C4-2B (cell line): ENCODE results near the gene TLK2.
"Not testable (repeated sequence)": the region's sequence is repeated elsewhere in the genome, so short reads cannot be mapped to it uniquely, and the experiment has no call there.

Experiments
- ZFX ChIP-seq: fragments of 450-650 bp; IDR thresholded peaks from 2 replicates; pipeline ENCODE4 v1.6.1; 2017
- TF ChIP-seq, protein P1 (sequence below): fragments of 450-650 bp; conservative IDR thresholded peaks from 2 replicates; pipeline ENCODE4 v1.5.1; 2017; ENCODE audit warnings: mild to moderate bottlenecking

DNA sequence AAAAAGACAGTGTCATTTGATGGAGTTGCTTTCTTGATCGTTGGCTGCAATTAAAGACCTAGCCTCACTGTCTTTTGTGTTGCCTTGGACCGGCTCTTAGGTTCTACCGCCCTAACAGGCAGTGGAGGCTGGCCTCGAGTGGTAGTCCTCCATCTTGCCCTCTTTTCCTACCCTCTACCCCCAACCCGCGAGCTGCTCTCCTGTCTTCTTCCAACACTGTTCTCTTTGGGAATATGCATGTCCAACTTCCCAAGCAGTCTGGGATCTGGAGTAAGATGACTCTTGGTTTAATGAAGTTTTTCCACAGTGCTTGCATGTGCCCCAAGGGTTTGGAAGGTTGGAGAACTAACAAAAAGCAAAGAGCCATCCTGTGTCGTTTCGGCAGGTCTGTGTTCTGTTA lies 1.5 kb upstream of the TLK2 start:
- TF ChIP-seq, protein P1, sequence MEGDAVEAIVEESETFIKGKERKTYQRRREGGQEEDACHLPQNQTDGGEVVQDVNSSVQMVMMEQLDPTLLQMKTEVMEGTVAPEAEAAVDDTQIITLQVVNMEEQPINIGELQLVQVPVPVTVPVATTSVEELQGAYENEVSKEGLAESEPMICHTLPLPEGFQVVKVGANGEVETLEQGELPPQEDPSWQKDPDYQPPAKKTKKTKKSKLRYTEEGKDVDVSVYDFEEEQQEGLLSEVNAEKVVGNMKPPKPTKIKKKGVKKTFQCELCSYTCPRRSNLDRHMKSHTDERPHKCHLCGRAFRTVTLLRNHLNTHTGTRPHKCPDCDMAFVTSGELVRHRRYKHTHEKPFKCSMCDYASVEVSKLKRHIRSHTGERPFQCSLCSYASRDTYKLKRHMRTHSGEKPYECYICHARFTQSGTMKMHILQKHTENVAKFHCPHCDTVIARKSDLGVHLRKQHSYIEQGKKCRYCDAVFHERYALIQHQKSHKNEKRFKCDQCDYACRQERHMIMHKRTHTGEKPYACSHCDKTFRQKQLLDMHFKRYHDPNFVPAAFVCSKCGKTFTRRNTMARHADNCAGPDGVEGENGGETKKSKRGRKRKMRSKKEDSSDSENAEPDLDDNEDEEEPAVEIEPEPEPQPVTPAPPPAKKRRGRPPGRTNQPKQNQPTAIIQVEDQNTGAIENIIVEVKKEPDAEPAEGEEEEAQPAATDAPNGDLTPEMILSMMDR, result not testable (repeated sequence)
- not testable (repeated sequence) for TF ChIP-seq ZFX
